Measurements from ENCODE around the gene ART1. TPM values are rescaled to one million over a fixed set of nuclear protein-coding genes. Genes with fewer than 3 reads are reported as not detected.

The ART1 gene
- total and polyA plus RNA-seq, 4 donors: not detected

GRCh38 chr11:3665336-3666022, 20.6 kb downstream of the ART1 start (continued):
- TF ChIP-seq YY1 (IDR thresholded peaks at IDR 0.05) (no peak), NR2F2 (IDR thresholded peaks at IDR 0.05) (no peak), CTCF (IDR thresholded peaks at IDR 0.05; ENCODE audit: low read depth, low read length, missing input control) (no peak), HNF4G (IDR thresholded peaks at IDR 0.05) (no peak), SP1 (IDR thresholded peaks at IDR 0.05) (no peak), RAD21 (IDR thresholded peaks at IDR 0.05) (no peak)

- 97% methylated on average over 17 of the region's 17 CpGs for WGBS
- H3K4me1 ChIP-seq (ENCODE audit: control insufficient read depth in 4 of 4, insufficient read depth in 4 of 4, low read length in 3 of 4): no peaks in the 10 kb centered on the region
- no peak for DNase-seq (ENCODE audit: low spot score)
Observed at GRCh38 chr11:3666023-3666530, 21.1 kb downstream of the ART1 start.

More at GRCh38 chr11:3666023-3666530, 21.1 kb downstream of the ART1 start:
- H3K27me3 ChIP-seq (ENCODE audit: control insufficient read depth in 4 of 4, insufficient read depth in 4 of 4, low read length in 3 of 4): no peaks in the 10 kb centered on the region
- H3K9me3 ChIP-seq (ENCODE audit: control insufficient read depth in 4 of 4, low read length in 3 of 4): no peaks in the 10 kb centered on the region
- no peak overlapping the region for H3K27ac ChIP-seq (ENCODE audit: low read depth in 1 of 2, low read length in 2 of 2)
- H3K4me3 ChIP-seq (ENCODE audit: low read depth in 1 of 3, low read length in 3 of 3): no peak overlapping the region
- no peak for TF ChIP-seq EGR1 (IDR thresholded peaks at IDR 0.05; ENCODE audit: low read depth in 2 of 2)
- no peak for TF ChIP-seq RAD21 (IDR thresholded peaks at IDR 0.05)
- TF ChIP-seq NR2F2 (IDR thresholded peaks at IDR 0.05): no peak
- TF ChIP-seq ATF3 (IDR thresholded peaks at IDR 0.05): no peak
- no peak for TF ChIP-seq HNF4G (IDR thresholded peaks at IDR 0.05)
- TF ChIP-seq GABPA (IDR thresholded peaks at IDR 0.05 in 1 of 2, conservative IDR thresholded peaks at IDR 0.05 in 1 of 2): no peak
- TF ChIP-seq TAF1 (conservative IDR thresholded peaks at IDR 0.05): no peak
- no peak for TF ChIP-seq JUND (IDR thresholded peaks at IDR 0.05)
- no peak for TF ChIP-seq YY1 (IDR thresholded peaks at IDR 0.05)
- no peak for TF ChIP-seq SP1 (IDR thresholded peaks at IDR 0.05)
- TF ChIP-seq HNF4A (conservative IDR thresholded peaks at IDR 0.05): no peak
- TF ChIP-seq MAX (IDR thresholded peaks at IDR 0.05): no peak
- TF ChIP-seq ZBTB33 (IDR thresholded peaks at IDR 0.05): no peak
- no peak for TF ChIP-seq FOXA2 (IDR thresholded peaks at IDR 0.05)
- TF ChIP-seq FOXA1 (IDR thresholded peaks at IDR 0.05): no peak
- no peak for TF ChIP-seq REST (IDR thresholded peaks at IDR 0.05)
- no peak for TF ChIP-seq RXRA (IDR thresholded peaks at IDR 0.05)
- no peak for TF ChIP-seq CTCF (IDR thresholded peaks at IDR 0.05; ENCODE audit: low read depth, low read length, missing input control)
- H3K9ac ChIP-seq (ENCODE audit: low read depth in 1 of 2, low read length in 2 of 2): no peak overlapping the region
- H3K36me3 ChIP-seq (ENCODE audit: control insufficient read depth in 4 of 4, insufficient read depth in 3 of 4, low read depth in 1 of 4, low read length in 3 of 4): peaks cover 9 to 45% (median 17%) of the 10 kb centered on the region in 4 donors
